ENCODE data around the gene SEMA3F.

DNA sequence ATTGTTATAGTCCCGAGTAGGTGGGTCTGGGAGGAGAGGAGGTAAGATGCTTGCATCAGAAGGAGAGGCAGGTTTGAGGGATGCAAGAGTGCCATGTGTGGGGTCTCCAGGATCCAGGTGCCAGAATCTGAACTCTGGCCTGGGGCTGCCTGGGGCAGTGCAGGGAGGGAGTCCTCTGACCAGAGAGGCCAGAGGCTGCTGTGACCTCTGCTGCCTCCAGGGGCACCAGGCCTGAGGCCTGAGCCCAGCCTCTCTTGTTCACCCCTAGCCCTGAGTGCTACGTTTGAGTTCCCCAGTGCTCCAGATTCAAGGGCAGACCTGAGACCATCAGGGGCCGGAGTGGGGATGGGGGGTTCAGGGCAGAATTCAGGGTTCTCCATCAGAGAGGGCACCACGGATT, 57.4 kb downstream of the SEMA3F start:
- TF ChIP-seq, protein P1, sequence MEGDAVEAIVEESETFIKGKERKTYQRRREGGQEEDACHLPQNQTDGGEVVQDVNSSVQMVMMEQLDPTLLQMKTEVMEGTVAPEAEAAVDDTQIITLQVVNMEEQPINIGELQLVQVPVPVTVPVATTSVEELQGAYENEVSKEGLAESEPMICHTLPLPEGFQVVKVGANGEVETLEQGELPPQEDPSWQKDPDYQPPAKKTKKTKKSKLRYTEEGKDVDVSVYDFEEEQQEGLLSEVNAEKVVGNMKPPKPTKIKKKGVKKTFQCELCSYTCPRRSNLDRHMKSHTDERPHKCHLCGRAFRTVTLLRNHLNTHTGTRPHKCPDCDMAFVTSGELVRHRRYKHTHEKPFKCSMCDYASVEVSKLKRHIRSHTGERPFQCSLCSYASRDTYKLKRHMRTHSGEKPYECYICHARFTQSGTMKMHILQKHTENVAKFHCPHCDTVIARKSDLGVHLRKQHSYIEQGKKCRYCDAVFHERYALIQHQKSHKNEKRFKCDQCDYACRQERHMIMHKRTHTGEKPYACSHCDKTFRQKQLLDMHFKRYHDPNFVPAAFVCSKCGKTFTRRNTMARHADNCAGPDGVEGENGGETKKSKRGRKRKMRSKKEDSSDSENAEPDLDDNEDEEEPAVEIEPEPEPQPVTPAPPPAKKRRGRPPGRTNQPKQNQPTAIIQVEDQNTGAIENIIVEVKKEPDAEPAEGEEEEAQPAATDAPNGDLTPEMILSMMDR (IDR thresholded peaks at IDR 0.05) = no peak; the same call in 1 of the 2 replicates
- TF ChIP-seq SIN3A (IDR thresholded peaks at IDR 0.05; ENCODE audit: borderline replicate concordance, insufficient read depth, low read depth, low read length) = no peak
- TF ChIP-seq, protein P2, sequence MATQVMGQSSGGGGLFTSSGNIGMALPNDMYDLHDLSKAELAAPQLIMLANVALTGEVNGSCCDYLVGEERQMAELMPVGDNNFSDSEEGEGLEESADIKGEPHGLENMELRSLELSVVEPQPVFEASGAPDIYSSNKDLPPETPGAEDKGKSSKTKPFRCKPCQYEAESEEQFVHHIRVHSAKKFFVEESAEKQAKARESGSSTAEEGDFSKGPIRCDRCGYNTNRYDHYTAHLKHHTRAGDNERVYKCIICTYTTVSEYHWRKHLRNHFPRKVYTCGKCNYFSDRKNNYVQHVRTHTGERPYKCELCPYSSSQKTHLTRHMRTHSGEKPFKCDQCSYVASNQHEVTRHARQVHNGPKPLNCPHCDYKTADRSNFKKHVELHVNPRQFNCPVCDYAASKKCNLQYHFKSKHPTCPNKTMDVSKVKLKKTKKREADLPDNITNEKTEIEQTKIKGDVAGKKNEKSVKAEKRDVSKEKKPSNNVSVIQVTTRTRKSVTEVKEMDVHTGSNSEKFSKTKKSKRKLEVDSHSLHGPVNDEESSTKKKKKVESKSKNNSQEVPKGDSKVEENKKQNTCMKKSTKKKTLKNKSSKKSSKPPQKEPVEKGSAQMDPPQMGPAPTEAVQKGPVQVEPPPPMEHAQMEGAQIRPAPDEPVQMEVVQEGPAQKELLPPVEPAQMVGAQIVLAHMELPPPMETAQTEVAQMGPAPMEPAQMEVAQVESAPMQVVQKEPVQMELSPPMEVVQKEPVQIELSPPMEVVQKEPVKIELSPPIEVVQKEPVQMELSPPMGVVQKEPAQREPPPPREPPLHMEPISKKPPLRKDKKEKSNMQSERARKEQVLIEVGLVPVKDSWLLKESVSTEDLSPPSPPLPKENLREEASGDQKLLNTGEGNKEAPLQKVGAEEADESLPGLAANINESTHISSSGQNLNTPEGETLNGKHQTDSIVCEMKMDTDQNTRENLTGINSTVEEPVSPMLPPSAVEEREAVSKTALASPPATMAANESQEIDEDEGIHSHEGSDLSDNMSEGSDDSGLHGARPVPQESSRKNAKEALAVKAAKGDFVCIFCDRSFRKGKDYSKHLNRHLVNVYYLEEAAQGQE (IDR thresholded peaks at IDR 0.05; ENCODE audit: insufficient read depth in 1 of 2, low read depth in 2 of 2, low read length in 1 of 2) = no peak
